Esophagus mucosa (tissue), 1 donor: Measurements from ENCODE around the gene POLR3H. TPM values are rescaled to one million over a fixed set of nuclear protein-coding genes. Genes with fewer than 3 reads are reported as not detected.
"Not testable (repeated sequence)": the region's sequence is repeated elsewhere in the genome, so short reads cannot be mapped to it uniquely, and the experiment has no call there.

ENCODE experiments used
- ATAC-seq: fragments of 200-7000 bp; cut with Tn5 transposase; one replicate; pipeline ENCODE4 v1.9.1; 2020
- total RNA-seq: library from RNA; stranded (reverse); gene quantifications from one replicate; pipeline ENCODE4 v1.2.4, GENCODE V29; 2023
- donor health status: DM: yes; HTN: yes; CAD: no.

Gene POLR3H
- 27.8 TPM for total RNA-seq

- ATAC-seq = peak; percentile 99
Observed at GRCh38 chr22:41543854-41544670, at the start of gene POLR3H. Gene POLR3H (minus strand): TSS chr22:41544470. CDS start chr22:41544101, 369 bp downstream.

GRCh38 chr22:41593336-41593960, 49.2 kb upstream of the POLR3H start:
- not testable (repeated sequence) for ATAC-seq

GRCh38 chr22:41589391-41590241, 45.3 kb upstream of the POLR3H start, which contains the start of gene PMM1:
Gene PMM1 (minus strand): TSS chr22:41589840. CDS start chr22:41589805, 35 bp downstream.
- ATAC-seq = peak; percentile 99

- no peak for ATAC-seq
Observed at GRCh38 chr22:41587347-41587723, 43.1 kb upstream of the POLR3H start.

- no peak for ATAC-seq
Observed at GRCh38 chr22:41585898-41586297, 41.6 kb upstream of the POLR3H start.

GRCh38 chr22:41584881-41585280, 40.6 kb upstream of the POLR3H start:
- ATAC-seq = no peak

- ATAC-seq = no peak
Observed at GRCh38 chr22:41582694-41583093, 38.4 kb upstream of the POLR3H start.

GRCh38 chr22:41579997-41580355, 35.7 kb upstream of the POLR3H start:
- ATAC-seq = no peak

GRCh38 chr22:41579297-41579996, 35.2 kb upstream of the POLR3H start:
- no peak for ATAC-seq

- no peak for ATAC-seq
Observed at GRCh38 chr22:41578818-41579217, 34.5 kb upstream of the POLR3H start.

- no peak for ATAC-seq
Observed at GRCh38 chr22:41578114-41578513, 33.8 kb upstream of the POLR3H start.

- ATAC-seq = peak; percentile 54
Observed at GRCh38 chr22:41576877-41577276, 32.6 kb upstream of the POLR3H start.

- no peak for ATAC-seq
Observed at GRCh38 chr22:41575533-41575932, 31.3 kb upstream of the POLR3H start.

GRCh38 chr22:41574847-41575381, 30.6 kb upstream of the POLR3H start:
- ATAC-seq = no peak

- ATAC-seq = no peak
Observed at GRCh38 chr22:41573677-41574076, 29.4 kb upstream of the POLR3H start.

- not testable (repeated sequence) for ATAC-seq
Observed at GRCh38 chr22:41572305-41572704, 28.0 kb upstream of the POLR3H start.

GRCh38 chr22:41571786-41572185, 27.5 kb upstream of the POLR3H start:
- no peak for ATAC-seq

GRCh38 chr22:41570221-41570620, 26.0 kb upstream of the POLR3H start:
- no peak for ATAC-seq

- ATAC-seq = no peak
Observed at GRCh38 chr22:41568811-41569210, 24.5 kb upstream of the POLR3H start.

GRCh38 chr22:41567512-41567768, 23.2 kb upstream of the POLR3H start:
- ATAC-seq = no peak

GRCh38 chr22:41565403-41566054, 21.3 kb upstream of the POLR3H start:
- ATAC-seq = peak; percentile 47

GRCh38 chr22:41564563-41564962, 20.3 kb upstream of the POLR3H start:
- ATAC-seq = peak; percentile 29
